Small intestine (tissue), 7 donors: ENCODE results near the gene DDA1. TPM values are rescaled to one million over a fixed set of nuclear protein-coding genes. Genes with fewer than 3 reads are reported as not detected.
"Not testable (repeated sequence)": the region's sequence is repeated elsewhere in the genome, so short reads cannot be mapped to it uniquely, and the experiment has no call there.

Experiments used
- DNase-seq, 2 donors: peaks; one replicate each; pipeline versions ENCODE4 v3.0.0 to v3.0.0-alpha.2; 2013
- FAIRE-seq: peaks from 2 replicates; lab custom pipeline; 2012; peaks lifted over from hg19 to GRCh38; lab: Jason Lieb, UNC
- H3K27ac ChIP-seq, 3 donors: one replicate each; pipeline ENCODE4 v1.5.1; 2013; ENCODE audit warnings: low read length in 2 of 3, mild to moderate bottlenecking in 2 of 3, control low read depth in 1 of 3, inconsistent platforms in 1 of 3, low read depth in 1 of 3, moderate library complexity in 1 of 3
- H3K27me3 ChIP-seq, 3 donors: one replicate each; pipeline ENCODE4 v1.6.1; 2013; ENCODE audit warnings: low read length in 3 of 3, inconsistent platforms in 1 of 3; ENCODE audit not compliant: control insufficient read depth in 3 of 3, insufficient read depth in 3 of 3
- H3K36me3 ChIP-seq, 3 donors: one replicate each; pipeline ENCODE4 v1.6.1; 2013; ENCODE audit warnings: low read length in 3 of 3, inconsistent platforms in 1 of 3, low read depth in 1 of 3, mild to moderate bottlenecking in 1 of 3, moderate library complexity in 1 of 3; ENCODE audit not compliant: control insufficient read depth in 3 of 3, insufficient read depth in 2 of 3
- H3K4me1 ChIP-seq, 3 donors: one replicate each; pipeline ENCODE4 v1.6.1; 2013; ENCODE audit warnings: low read length in 2 of 3, inconsistent platforms in 1 of 3, low read depth in 1 of 3, mild to moderate bottlenecking in 1 of 3, moderate library complexity in 1 of 3; ENCODE audit not compliant: control insufficient read depth in 3 of 3, insufficient read depth in 2 of 3
- H3K4me3 ChIP-seq, 3 donors: one replicate each; pipeline ENCODE4 v1.5.1; 2013; ENCODE audit warnings: low read length in 3 of 3, control low read depth in 1 of 3, inconsistent platforms in 1 of 3, low read depth in 1 of 3, mild to moderate bottlenecking in 1 of 3, moderate library complexity in 1 of 3
- H3K9me3 ChIP-seq, 2 donors: one replicate each; pipeline ENCODE4 v1.6.1; 2013; ENCODE audit warnings: low read depth in 1 of 2, low read length in 1 of 2; ENCODE audit not compliant: control insufficient read depth in 2 of 2, insufficient read depth in 1 of 2
- WGBS, 3 donors: extraction: QIAGEN DNeasy Blood & Tissue Kit; methylation state at CpG; one replicate each; pipeline ENCODE4 v1.1.7; 2013; 5-methylcytosine and 5-hydroxymethylcytosine counted together
- polyA plus RNA-seq, 4 donors: library from polyadenylated mRNA; stranded (reverse) in 3 of 4; unstranded in 1 of 4; fragments of 200-250 nt in 3 of 4; fragments of 120-200 nt in 1 of 4; gene quantifications; one replicate each; pipeline versions ENCODE4 v1.2.1 to v1.2.3, GENCODE V29; 2013
- donor health status: healthy with polysubstance abuse.
- donor health status: control.
- donor health status: control.
- donor health status: Bipolar disorder and iron deficiency.
- donor health status: healthy.

Gene DDA1
- polyA plus RNA-seq, 4 donors, result 29.4 to 57.5 (median 48.9) TPM

GRCh38 chr19:17294051-17294891 lies 15.1 kb upstream of the DDA1 start:
- no peaks in the 10 kb centered on the region for H3K27me3 ChIP-seq
- peaks cover 0 to 4% (median 0%) of the 10 kb centered on the region in 3 donors for H3K4me1 ChIP-seq
- WGBS, 3 donors, result 78 to 82% (median 82%) methylated on average over 41 to 48 of the region's 48 CpGs
- H3K36me3 ChIP-seq, result peaks cover 0 to 13% (median 0%) of the 10 kb centered on the region in 3 donors
- no peak overlapping the region for H3K4me3 ChIP-seq
- DNase-seq, result no peak
- peaks cover 0 to 3% of the 10 kb centered on the region in 2 donors for H3K9me3 ChIP-seq
- no peak overlapping the region for H3K27ac ChIP-seq
- no peak for FAIRE-seq

DNA sequence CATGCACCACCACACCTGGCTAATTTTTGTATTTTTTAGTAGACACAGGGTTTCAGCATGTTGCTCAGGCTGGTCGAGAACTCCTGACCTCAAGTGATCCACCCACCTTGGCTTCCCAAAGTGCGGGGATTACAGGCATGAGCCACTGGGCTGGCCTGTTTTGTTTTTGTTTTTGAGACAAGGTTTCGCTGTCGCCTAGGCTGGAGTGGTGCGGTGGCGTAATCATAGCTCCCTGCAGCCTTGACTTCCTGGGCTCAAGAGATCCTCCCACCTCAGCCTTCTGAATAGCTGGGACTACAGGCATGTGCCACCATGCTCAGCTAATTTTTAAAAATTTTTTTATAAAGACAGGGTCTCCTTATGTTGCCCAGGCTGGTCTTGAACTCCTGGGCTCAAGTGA lies 13.8 kb upstream of the DDA1 start:
- WGBS, 3 donors, result 95 to 98% (median 96%) methylated on average over 6 of the region's 6 CpGs
- DNase-seq, H3K4me3 ChIP-seq, H3K9me3 ChIP-seq, H3K4me1 ChIP-seq, H3K27ac ChIP-seq, H3K27me3 ChIP-seq, FAIRE-seq: not testable (repeated sequence)
- peaks cover 0 to 13% (median 0%) of the 10 kb centered on the region in 3 donors for H3K36me3 ChIP-seq

- no peak for FAIRE-seq
Observed at GRCh38 chr19:17296273-17296672, 13.1 kb upstream of the DDA1 start.

DNA sequence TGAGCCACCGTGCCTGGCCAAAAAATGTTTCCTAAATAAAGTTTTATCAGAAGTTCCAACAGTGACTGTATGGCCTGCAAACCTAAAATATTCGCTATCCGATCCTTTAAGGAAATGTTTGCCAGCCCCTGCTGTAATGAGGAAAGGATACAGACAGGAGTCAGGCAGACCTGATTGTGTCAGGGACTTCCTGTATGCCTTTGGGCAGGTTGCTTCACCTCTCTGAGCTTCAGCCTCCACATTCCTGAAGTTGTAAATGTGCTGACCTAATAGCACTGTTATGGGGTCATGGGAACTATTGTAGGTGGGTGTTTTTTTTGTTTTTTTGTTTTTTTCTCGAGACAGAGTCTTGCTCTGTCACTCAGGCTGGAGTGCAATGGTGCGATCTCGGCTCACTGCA lies 12.4 kb upstream of the DDA1 start:
- FAIRE-seq, result no peak
- Histone ChIP-seq H3K4me1 (peaks cover 0 to 2% (median 0%) of the 10 kb centered on the region in 3 donors), H3K36me3 (peaks cover 0 to 17% (median 0%) of the 10 kb centered on the region in 3 donors), H3K9me3 (peaks cover 0 to 3% of the 10 kb centered on the region in 2 donors), H3K27me3 (no peaks in the 10 kb centered on the region), H3K27ac (no peak overlapping the region), H3K4me3 (no peak overlapping the region)
- DNase-seq, result no peak
- 91 to 96% (median 94%) methylated on average over 6 of the region's 6 CpGs for WGBS, 3 donors

More at GRCh38 chr19:17296273-17296672, 13.1 kb upstream of the DDA1 start:
- Histone ChIP-seq H3K36me3 (peaks cover 0 to 15% (median 0%) of the 10 kb centered on the region in 3 donors), H3K27ac (no peak overlapping the region), H3K9me3 (peaks cover 0 to 3% of the 10 kb centered on the region in 2 donors), H3K4me1 (peaks cover 0 to 4% (median 0%) of the 10 kb centered on the region in 3 donors), H3K4me3 (no peak overlapping the region), H3K27me3 (no peaks in the 10 kb centered on the region)
- no peak for DNase-seq
- WGBS, 3 donors, result 55 to 57% (median 56%) methylated on average over 4 of the region's 4 CpGs

DNA sequence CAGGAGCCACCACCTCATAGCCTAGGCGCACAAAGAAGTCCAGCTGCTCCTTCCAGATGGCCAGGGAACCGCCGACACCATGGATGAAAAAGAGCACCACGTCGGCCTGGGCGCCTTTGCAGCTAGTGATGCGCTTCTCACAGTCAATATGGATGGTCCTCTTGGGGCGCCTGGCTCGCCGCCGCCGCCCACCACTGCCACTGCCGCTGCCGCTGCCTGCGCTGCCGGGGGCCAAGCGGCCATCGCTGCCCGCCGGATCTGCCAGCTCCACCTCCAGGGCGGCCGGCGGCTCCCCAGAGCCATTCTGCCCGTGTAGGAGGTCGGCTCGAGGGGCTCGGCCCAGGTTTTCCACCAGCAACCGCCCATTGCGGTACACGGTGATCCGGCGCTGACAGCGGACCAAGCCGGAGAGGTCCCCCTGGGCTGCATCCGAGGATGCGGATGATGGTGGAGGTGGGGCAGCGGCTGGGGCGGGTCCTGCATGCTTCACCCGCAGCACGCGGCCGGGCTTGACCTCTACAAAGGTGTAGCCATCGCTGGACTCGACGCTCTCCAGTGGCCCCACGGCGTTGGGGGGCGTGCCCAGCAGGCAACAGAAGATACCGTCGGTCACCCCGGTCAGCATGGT lies 8.3 kb upstream of the DDA1 start:
- FAIRE-seq (no peak), DNase-seq (no peak)
- Histone ChIP-seq H3K4me1 (peaks cover 5 to 19% (median 7%) of the 10 kb centered on the region in 3 donors), H3K27ac (no peak overlapping the region), H3K9me3 (no peaks in the 10 kb centered on the region), H3K27me3 (no peaks in the 10 kb centered on the region), H3K4me3 (no peak overlapping the region), H3K36me3 (peaks cover 0 to 4% (median 0%) of the 10 kb centered on the region in 3 donors)
- 95 to 96% (median 95%) methylated on average over 45 to 51 of the region's 51 CpGs for WGBS, 3 donors

DNA sequence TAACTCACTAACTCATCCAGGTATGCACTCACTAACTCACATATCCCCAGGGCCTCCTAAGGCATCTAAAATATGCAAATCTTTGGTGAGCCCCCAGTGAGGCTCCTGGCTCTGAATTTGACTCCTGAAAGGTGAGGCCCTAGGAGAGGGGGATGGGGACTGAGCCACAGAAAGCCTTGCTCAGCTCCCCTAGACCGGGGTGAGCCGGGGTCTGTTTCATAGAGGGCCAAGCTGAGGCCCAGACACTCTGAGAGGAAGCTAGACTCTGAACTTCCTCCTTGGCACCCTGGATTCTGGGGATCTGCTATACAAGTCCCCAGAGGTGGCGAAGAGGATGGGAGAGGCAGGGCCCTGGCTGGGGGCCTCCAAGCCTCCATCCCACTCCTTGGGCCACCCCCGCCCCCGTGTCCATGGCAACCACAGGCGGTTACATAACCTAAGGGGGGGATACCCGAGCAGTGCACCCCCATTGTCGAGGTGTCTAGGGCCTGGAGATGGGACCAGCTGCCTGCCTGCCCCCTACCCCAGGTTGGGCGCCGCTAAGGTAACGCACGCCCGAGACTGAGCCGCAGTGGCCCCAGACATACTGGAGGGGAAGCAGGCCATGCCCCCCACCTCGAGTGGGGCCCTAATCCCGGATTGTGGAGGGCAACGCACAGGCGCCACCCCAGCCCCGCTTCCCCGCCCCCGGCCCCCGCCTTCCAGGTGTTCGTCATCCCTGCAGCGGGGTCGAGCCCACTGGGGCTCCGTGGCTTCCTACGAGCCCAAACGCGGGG lies 6.8 kb upstream of the DDA1 start:
- 18 to 25% (median 21%) methylated on average over 16 to 29 of the region's 29 CpGs for WGBS, 3 donors
- peak in 1 of 2 donors; percentile 28 for DNase-seq

GRCh38 chr19:17303167-17303939 lies 6.0 kb upstream of the DDA1 start, which contains the start of gene ABHD8:
Gene ABHD8, minus strand, starts transcription at chr19:17303425. Its CDS starts 1,809 bp downstream, at chr19:17301616.
- peaks cover 0 to 4% (median 0%) of the 10 kb centered on the region in 3 donors for H3K36me3 ChIP-seq
- 2 to 3% (median 2%) methylated on average over 41 to 52 of the region's 52 CpGs for WGBS, 3 donors
- FAIRE-seq, result no peak

More for the DNA sequence above, 6.8 kb upstream of the DDA1 start:
- no peaks in the 10 kb centered on the region for H3K9me3 ChIP-seq
- peaks cover 5 to 22% (median 7%) of the 10 kb centered on the region in 3 donors for H3K4me1 ChIP-seq
- FAIRE-seq, result no peak
- peak overlapping the region in 1 of 3 donors; percentile 40 for H3K27ac ChIP-seq
- peaks cover 0 to 4% (median 0%) of the 10 kb centered on the region in 3 donors for H3K36me3 ChIP-seq
- H3K4me3 ChIP-seq, result peak overlapping the region; percentile 54 to 70 (median 60)
- no peaks in the 10 kb centered on the region for H3K27me3 ChIP-seq

More at GRCh38 chr19:17303167-17303939, 6.0 kb upstream of the DDA1 start, which contains the start of gene ABHD8:
- no peaks in the 10 kb centered on the region for H3K27me3 ChIP-seq
- no peaks in the 10 kb centered on the region for H3K9me3 ChIP-seq
- peak within 1 kb of the TSS; percentile 54 to 70 (median 60) for H3K4me3 ChIP-seq
- peaks cover 5 to 22% (median 7%) of the 10 kb centered on the region in 3 donors for H3K4me1 ChIP-seq
- DNase-seq, result peak; percentile 92 to 96
- peak within 1 kb of the TSS in 1 of 3 donors; percentile 40 for H3K27ac ChIP-seq
